Kidney (tissue), 14 donors: ENCODE results near the gene SRP9. TPM values are rescaled to one million over a fixed set of nuclear protein-coding genes. Genes with fewer than 3 reads are reported as not detected.

Experiments
- DNase-seq, 5 donors: peaks; one replicate each; pipeline ENCODE4 v3.0.0-alpha.2; 2013 to 2020
- FAIRE-seq: peaks from 2 replicates; lab custom pipeline; 2012; peaks lifted over from hg19 to GRCh38; lab: Jason Lieb, UNC
- H3K27ac ChIP-seq, 2 donors: one replicate each; pipeline ENCODE4 v1.7.0; 2013; ENCODE audit warnings: low read depth in 2 of 2, low read length in 2 of 2, inconsistent platforms in 1 of 2
- H3K27me3 ChIP-seq: one replicate; pipeline ENCODE4 v1.7.1; 2013; ENCODE audit warnings: low read length, inconsistent platforms; ENCODE audit not compliant: control insufficient read depth, insufficient read depth
- H3K36me3 ChIP-seq, 3 donors: one replicate each; pipeline versions ENCODE4 v1.7.0 to v1.7.1; 2013; ENCODE audit warnings: low read length in 3 of 3, control low read depth in 1 of 3, inconsistent platforms in 1 of 3; ENCODE audit not compliant: insufficient read depth in 3 of 3, control insufficient read depth in 2 of 3
- H3K4me1 ChIP-seq, 3 donors: one replicate each; pipeline versions ENCODE4 v1.7.0 to v1.7.1; 2013; ENCODE audit warnings: low read length in 3 of 3, inconsistent platforms in 1 of 3, low read depth in 1 of 3; ENCODE audit not compliant: control insufficient read depth in 2 of 3, insufficient read depth in 2 of 3
- H3K4me3 ChIP-seq, 3 donors: one replicate each; pipeline versions ENCODE4 v1.7.0 to v1.8.1; 2013; ENCODE audit warnings: low read length in 3 of 3, control low read depth in 1 of 3, inconsistent platforms in 1 of 3
- H3K9ac ChIP-seq, 3 donors: one replicate each; pipeline versions ENCODE4 v1.7.0 to v1.7.1; 2013; ENCODE audit warnings: low read length in 3 of 3, control low read depth in 1 of 3, inconsistent platforms in 1 of 3
- H3K9me3 ChIP-seq, 3 donors: one replicate each; pipeline versions ENCODE4 v1.7.0 to v1.7.1; 2013; ENCODE audit warnings: low read length in 3 of 3, control low read depth in 1 of 3, inconsistent platforms in 1 of 3; ENCODE audit not compliant: control insufficient read depth in 2 of 3, insufficient read depth in 1 of 3
- intact Hi-C: fragments of 100-400 bp; cut with DNase I; formaldehyde crosslinking; loops from one replicate; pipeline ENCODE4 v1.11.1; 2022
- polyA plus RNA-seq: library from polyadenylated mRNA; stranded (reverse); fragments of 350-450 nt; fragmentation: Illumina TruSeq; extraction: RNeasy Lipid Tissue Mini Kit (QIAGEN cat#74804); gene quantifications from one replicate; pipeline ENCODE4 v1.2.3, GENCODE V29; 2014; ENCODE audit warnings: low read depth, low replicate concordance; ENCODE audit not compliant: insufficient read depth
- total RNA-seq: library from RNA; stranded (reverse); fragmentation: NEBNext Ultra II Directional; extraction: Animal tissue kit (Norgen Biotek cat#: 25700); gene quantifications from one replicate; pipeline ENCODE4 v1.2.1, GENCODE V29; 2021
- TF ChIP-seq, protein P1 (sequence below): IDR thresholded peaks from 3 replicates; pipeline ENCODE4 v1.5.1; 2012; ENCODE audit warnings: mild to moderate bottlenecking, moderate library complexity, borderline replicate concordance; ENCODE audit not compliant: insufficient read depth; ENCODE audit errors: extremely low read depth
- donor health status: control.
- donor health status: control.
- donor health status: control.
- donor health status: control.
- donor health status: control.
- donor health status: DM: yes; HTN: yes; CAD: no.
- donor health status: Normal renal cell carcinoma (clear cell type).

The SRP9 gene
- total and polyA plus RNA-seq, 2 donors from 2014 or later = 199 to 307 TPM

DNA sequence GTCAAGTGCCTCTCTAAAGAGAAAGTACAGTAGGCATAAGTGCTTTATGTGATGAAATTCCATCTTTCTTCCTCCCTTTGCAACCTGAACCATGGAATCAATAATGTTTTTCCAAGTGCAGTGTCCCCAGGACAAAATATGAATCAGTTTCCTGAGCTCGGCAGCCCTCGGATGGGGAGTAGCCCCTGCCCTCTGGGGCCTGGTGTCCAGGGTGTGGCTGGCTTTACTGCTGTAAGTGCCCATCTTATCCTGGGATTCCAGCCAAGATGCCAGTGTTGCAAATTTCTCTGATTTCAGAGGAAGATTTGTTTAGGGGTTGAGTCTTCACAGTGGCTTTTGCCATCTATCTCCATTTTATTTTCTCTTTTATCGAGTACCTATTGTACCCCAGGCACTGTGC is 40.5 kb upstream of the SRP9 start:
- no peak for FAIRE-seq

GRCh38 chr1:225737866-225738265 is 39.8 kb upstream of the SRP9 start:
- no peaks in the 10 kb centered on the region for H3K36me3 ChIP-seq
- DNase-seq (no peak), FAIRE-seq (no peak)
- no peaks in the 10 kb centered on the region for H3K27me3 ChIP-seq
- intact Hi-C loops = no loop called here
- TF ChIP-seq, protein P1, sequence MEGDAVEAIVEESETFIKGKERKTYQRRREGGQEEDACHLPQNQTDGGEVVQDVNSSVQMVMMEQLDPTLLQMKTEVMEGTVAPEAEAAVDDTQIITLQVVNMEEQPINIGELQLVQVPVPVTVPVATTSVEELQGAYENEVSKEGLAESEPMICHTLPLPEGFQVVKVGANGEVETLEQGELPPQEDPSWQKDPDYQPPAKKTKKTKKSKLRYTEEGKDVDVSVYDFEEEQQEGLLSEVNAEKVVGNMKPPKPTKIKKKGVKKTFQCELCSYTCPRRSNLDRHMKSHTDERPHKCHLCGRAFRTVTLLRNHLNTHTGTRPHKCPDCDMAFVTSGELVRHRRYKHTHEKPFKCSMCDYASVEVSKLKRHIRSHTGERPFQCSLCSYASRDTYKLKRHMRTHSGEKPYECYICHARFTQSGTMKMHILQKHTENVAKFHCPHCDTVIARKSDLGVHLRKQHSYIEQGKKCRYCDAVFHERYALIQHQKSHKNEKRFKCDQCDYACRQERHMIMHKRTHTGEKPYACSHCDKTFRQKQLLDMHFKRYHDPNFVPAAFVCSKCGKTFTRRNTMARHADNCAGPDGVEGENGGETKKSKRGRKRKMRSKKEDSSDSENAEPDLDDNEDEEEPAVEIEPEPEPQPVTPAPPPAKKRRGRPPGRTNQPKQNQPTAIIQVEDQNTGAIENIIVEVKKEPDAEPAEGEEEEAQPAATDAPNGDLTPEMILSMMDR = no peak
- H3K9me3 ChIP-seq = no peaks in the 10 kb centered on the region
- no peak overlapping the region for H3K4me3 ChIP-seq
- H3K9ac ChIP-seq = no peak overlapping the region
- peaks cover 0 to 13% (median 4%) of the 10 kb centered on the region in 3 donors for H3K4me1 ChIP-seq
- no peak overlapping the region for H3K27ac ChIP-seq

More for the DNA sequence above, 40.5 kb upstream of the SRP9 start:
- H3K36me3 ChIP-seq = no peaks in the 10 kb centered on the region
- no peaks in the 10 kb centered on the region for H3K27me3 ChIP-seq
- H3K27ac ChIP-seq = no peak overlapping the region
- TF ChIP-seq, protein P1 = no peak
- intact Hi-C loops = no loop called here
- no peak overlapping the region for H3K9ac ChIP-seq
- H3K4me3 ChIP-seq = no peak overlapping the region
- H3K9me3 ChIP-seq = no peaks in the 10 kb centered on the region
- H3K4me1 ChIP-seq = peaks cover 0 to 13% (median 4%) of the 10 kb centered on the region in 3 donors
- DNase-seq = no peak

DNA sequence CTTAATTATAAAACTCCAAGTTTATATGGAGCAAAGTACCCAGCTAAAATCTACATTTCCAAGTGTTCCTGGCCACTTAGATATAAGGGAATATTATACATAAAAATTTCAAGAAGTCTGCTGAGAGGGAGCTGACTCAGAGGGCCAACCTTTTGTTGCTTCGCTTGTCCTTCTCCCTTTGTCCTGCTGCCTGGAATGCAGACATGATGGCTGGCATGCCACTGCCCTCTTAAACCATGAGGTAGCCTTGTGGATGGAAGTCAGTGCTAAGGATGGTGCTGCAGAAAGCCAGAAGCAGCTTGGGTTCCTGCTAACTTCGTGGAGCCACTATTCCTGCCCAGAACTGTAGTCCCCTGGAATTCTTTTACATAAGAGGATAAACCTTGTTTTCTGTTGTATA is 38.9 kb upstream of the SRP9 start:
- intact Hi-C loops = no loop called here
- no peak for DNase-seq
- Histone ChIP-seq H3K9ac (no peak overlapping the region), H3K9me3 (no peaks in the 10 kb centered on the region), H3K4me1 (peaks cover 0 to 13% (median 4%) of the 10 kb centered on the region in 3 donors), H3K27ac (no peak overlapping the region), H3K27me3 (no peaks in the 10 kb centered on the region), H3K36me3 (no peaks in the 10 kb centered on the region), H3K4me3 (no peak overlapping the region)
- TF ChIP-seq, protein P1 = no peak
- no peak for FAIRE-seq

DNA sequence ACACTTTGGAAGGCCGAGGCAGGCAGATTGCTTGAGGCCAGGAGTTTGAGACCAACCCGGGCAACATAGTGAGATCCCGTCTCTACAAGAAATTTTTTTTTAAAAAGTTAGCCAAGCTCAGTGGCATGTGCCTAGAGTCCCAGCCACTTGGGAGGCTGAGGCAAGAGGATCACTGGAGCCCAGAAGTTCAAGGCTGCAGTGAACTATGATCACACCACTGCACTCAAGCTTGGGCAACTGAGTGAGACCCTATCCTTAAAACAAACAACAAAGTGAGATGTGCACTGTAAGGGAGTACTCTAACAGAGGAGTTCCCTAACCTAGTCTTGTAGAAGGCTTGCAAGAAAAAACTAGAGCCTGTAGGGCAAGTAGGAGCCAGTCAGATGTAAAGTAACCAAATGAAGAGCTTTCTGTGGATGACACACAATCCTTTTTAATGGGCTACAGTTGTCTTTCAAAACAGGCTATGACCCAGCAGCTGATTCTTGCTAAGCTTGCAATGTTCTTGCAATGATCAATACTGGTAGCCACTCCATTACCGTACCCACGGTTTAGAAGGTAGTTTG is 38.0 kb upstream of the SRP9 start:
- no peaks in the 10 kb centered on the region for H3K9me3 ChIP-seq
- H3K27ac ChIP-seq = no peak overlapping the region
- no peaks in the 10 kb centered on the region for H3K36me3 ChIP-seq
- TF ChIP-seq, protein P1 = no peak
- no peak overlapping the region for H3K4me3 ChIP-seq
- peaks cover 0 to 13% (median 4%) of the 10 kb centered on the region in 3 donors for H3K4me1 ChIP-seq
- no peaks in the 10 kb centered on the region for H3K27me3 ChIP-seq
- intact Hi-C loops = no loop called here
- DNase-seq = no peak
- no peak overlapping the region for H3K9ac ChIP-seq
- no peak for FAIRE-seq
